ENCODE results near the gene KDF1. TPM values are rescaled to one million over a fixed set of nuclear protein-coding genes. Genes with fewer than 3 reads are reported as not detected.
A peak's percentile ranks its signal among the peaks of the same experiment; 100 is the strongest.

The KDF1 gene
- total and polyA plus RNA-seq, 2 of the 13 experiments (the other 11 are each of a cell fraction or from before 2014, with no cell fraction given): 1.9 to 4.9 TPM

DNA sequence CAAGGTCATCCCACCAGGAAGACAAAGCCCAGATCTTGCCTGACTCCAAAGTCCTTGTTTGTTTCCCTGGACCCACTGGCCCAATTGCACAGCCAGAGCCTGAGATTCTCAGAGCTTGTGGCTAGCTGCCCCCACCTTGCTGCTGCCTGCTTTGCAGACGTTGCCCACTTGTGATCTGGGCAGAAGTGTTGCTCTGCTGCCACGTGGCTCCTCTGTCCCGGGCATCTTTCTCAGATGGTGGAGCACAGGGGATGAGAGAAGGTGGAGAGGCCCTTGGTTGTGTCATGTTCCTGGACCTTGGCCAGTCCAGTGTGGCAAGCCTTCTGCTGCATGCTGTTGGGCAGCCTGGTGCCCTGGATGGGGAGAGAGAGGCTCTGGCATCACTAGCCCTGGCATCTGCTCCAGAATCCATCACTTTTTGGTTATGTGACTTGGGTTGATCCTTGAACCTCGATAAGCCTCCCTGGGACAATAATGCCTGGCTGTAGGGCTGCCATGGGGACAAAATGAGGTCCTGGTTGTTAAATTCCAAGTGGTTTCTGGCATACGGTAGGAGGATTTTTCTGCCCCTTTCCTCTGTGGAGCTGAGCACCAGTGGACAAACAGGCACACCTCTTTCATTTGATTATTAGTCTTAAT is 44.9 kb downstream of the KDF1 start (continued):
- TF ChIP-seq NCOA1 (CRISPR knock-in tag; IDR thresholded peaks at IDR 0.05): no peak
- TF ChIP-seq TMF1 (CRISPR knock-in tag; IDR thresholded peaks at IDR 0.05; ENCODE audit: low read depth): no peak
- no peak; the same call in 1 of the 2 replicates for TF ChIP-seq ELF4 (CRISPR knock-in tag; IDR thresholded peaks at IDR 0.05; ENCODE audit: borderline replicate concordance)
- TF ChIP-seq ZC3H13 (CRISPR knock-in tag; IDR thresholded peaks at IDR 0.05): peak; percentile 43; the same call in 1 of the 2 replicates
- TF ChIP-seq MED13 (CRISPR knock-in tag; IDR thresholded peaks at IDR 0.05): no peak
- peak; percentile 64; the same call in 1 of the 2 replicates for TF ChIP-seq ZFP37 (CRISPR knock-in tag; IDR thresholded peaks at IDR 0.05; ENCODE audit: borderline replicate concordance)
- no peak for TF ChIP-seq NPAS2 (CRISPR knock-in tag; IDR thresholded peaks at IDR 0.05; ENCODE audit: borderline replicate concordance)
- TF ChIP-seq ZKSCAN1 (IDR thresholded peaks at IDR 0.05; ENCODE audit: low read length): no peak
- TF ChIP-seq MBNL3 (CRISPR knock-in tag; conservative IDR thresholded peaks at IDR 0.05): no peak
- no peak for TF ChIP-seq NFE2L1 (CRISPR knock-in tag; IDR thresholded peaks at IDR 0.05; ENCODE audit: borderline replicate concordance)
- TF ChIP-seq GTF2F1 (IDR thresholded peaks at IDR 0.05; ENCODE audit: low read length): no peak
- no peak for TF ChIP-seq SRF (IDR thresholded peaks at IDR 0.05; ENCODE audit: low read depth, low read length)
- no peak for TF ChIP-seq ZNF619 (CRISPR knock-in tag; IDR thresholded peaks at IDR 0.05)
- TF ChIP-seq, protein P1, sequence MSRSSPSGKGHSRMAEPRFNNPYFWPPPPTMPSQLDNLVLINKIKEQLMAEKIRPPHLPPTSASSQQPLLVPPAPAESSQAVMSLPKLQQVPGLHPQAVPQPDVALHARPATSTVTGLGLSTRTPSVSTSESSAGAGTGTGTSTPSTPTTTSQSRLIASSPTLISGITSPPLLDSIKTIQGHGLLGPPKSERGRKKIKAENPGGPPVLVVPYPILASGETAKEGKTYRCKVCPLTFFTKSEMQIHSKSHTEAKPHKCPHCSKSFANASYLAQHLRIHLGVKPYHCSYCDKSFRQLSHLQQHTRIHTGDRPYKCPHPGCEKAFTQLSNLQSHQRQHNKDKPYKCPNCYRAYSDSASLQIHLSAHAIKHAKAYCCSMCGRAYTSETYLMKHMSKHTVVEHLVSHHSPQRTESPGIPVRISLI (CRISPR knock-in tag; IDR thresholded peaks at IDR 0.05; ENCODE audit: borderline replicate concordance): no peak
- no peak for TF ChIP-seq ZNF672 (CRISPR knock-in tag; IDR thresholded peaks at IDR 0.05)
- TF ChIP-seq SMAD3 (CRISPR knock-in tag; IDR thresholded peaks at IDR 0.05): peak; percentile 55; the same call in 1 of the 2 replicates
- TF ChIP-seq, protein P2, sequence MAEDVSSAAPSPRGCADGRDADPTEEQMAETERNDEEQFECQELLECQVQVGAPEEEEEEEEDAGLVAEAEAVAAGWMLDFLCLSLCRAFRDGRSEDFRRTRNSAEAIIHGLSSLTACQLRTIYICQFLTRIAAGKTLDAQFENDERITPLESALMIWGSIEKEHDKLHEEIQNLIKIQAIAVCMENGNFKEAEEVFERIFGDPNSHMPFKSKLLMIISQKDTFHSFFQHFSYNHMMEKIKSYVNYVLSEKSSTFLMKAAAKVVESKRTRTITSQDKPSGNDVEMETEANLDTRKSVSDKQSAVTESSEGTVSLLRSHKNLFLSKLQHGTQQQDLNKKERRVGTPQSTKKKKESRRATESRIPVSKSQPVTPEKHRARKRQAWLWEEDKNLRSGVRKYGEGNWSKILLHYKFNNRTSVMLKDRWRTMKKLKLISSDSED (CRISPR knock-in tag; IDR thresholded peaks at IDR 0.05): no peak
- TF ChIP-seq DR1 (CRISPR knock-in tag; IDR thresholded peaks at IDR 0.05): 0 out of 2 replicates have a peak, but pooled peaks have one; percentile 13
- peak; percentile 64; the same call in 1 of the 2 replicates for TF ChIP-seq ADNP (CRISPR knock-in tag; IDR thresholded peaks at IDR 0.05)
- TF ChIP-seq YEATS4 (CRISPR knock-in tag; IDR thresholded peaks at IDR 0.05; ENCODE audit: borderline replicate concordance): peak; percentile 56; the same call in 1 of the 2 replicates
- 0 out of 2 replicates have a peak, but pooled peaks have one; percentile 30 for TF ChIP-seq ZNF510 (CRISPR knock-in tag; IDR thresholded peaks at IDR 0.05; ENCODE audit: low read depth)
- TF ChIP-seq SNAPC2 (CRISPR knock-in tag; IDR thresholded peaks at IDR 0.05): no peak
- TF ChIP-seq RAD21 (CRISPR knock-in tag; IDR thresholded peaks at IDR 0.05): peak; percentile 34; the same call in 1 of the 2 replicates
- TF ChIP-seq ZNF543 (CRISPR knock-in tag; IDR thresholded peaks at IDR 0.05): no peak
- no peak for TF ChIP-seq SRY (CRISPR knock-in tag; IDR thresholded peaks at IDR 0.05)
- TF ChIP-seq ZMYM3 (CRISPR knock-in tag; IDR thresholded peaks at IDR 0.05): no peak
- TF ChIP-seq RXRB (CRISPR knock-in tag; IDR thresholded peaks at IDR 0.05; ENCODE audit: borderline replicate concordance): 0 out of 2 replicates have a peak, but pooled peaks have one; percentile 19
- peak; percentile 90 for TF ChIP-seq MYC (CRISPR knock-in tag; IDR thresholded peaks at IDR 0.05; ENCODE audit: borderline replicate concordance)
- 0 out of 2 replicates have a peak, but pooled peaks have one; percentile 20 for TF ChIP-seq TCF7 (IDR thresholded peaks at IDR 0.05; ENCODE audit: low read depth)
- TF ChIP-seq MEIS2 (CRISPR knock-in tag; IDR thresholded peaks at IDR 0.05): no peak
- TF ChIP-seq ZNF143 (CRISPR knock-in tag; IDR thresholded peaks at IDR 0.05): no peak; the same call in 1 of the 2 replicates
- TF ChIP-seq ZNF75D (CRISPR knock-in tag; IDR thresholded peaks at IDR 0.05; ENCODE audit: borderline replicate concordance): no peak
- TF ChIP-seq GZF1 (CRISPR knock-in tag; IDR thresholded peaks at IDR 0.05): no peak
